Measurements from ENCODE around the gene RPS27.

DNA sequence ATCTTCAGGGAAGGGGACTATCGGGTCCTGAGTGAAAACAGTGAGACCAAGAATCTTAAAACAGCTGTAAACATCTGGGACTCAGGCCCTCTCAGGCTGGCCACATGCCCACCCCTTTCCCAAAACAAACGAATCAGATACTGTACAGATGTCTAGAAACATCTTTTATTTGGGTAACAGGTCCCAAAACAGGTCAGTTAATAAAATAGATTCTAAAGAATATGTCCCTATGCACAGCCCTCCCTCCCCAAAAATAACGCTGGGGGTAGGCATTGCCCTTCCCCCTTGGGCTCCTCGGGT is 31.7 kb upstream of the RPS27 start:
- TF ChIP-seq, protein P1, sequence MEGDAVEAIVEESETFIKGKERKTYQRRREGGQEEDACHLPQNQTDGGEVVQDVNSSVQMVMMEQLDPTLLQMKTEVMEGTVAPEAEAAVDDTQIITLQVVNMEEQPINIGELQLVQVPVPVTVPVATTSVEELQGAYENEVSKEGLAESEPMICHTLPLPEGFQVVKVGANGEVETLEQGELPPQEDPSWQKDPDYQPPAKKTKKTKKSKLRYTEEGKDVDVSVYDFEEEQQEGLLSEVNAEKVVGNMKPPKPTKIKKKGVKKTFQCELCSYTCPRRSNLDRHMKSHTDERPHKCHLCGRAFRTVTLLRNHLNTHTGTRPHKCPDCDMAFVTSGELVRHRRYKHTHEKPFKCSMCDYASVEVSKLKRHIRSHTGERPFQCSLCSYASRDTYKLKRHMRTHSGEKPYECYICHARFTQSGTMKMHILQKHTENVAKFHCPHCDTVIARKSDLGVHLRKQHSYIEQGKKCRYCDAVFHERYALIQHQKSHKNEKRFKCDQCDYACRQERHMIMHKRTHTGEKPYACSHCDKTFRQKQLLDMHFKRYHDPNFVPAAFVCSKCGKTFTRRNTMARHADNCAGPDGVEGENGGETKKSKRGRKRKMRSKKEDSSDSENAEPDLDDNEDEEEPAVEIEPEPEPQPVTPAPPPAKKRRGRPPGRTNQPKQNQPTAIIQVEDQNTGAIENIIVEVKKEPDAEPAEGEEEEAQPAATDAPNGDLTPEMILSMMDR (IDR thresholded peaks at IDR 0.05; ENCODE audit: insufficient read depth, low read length) = no peak
- TF ChIP-seq, protein P2, sequence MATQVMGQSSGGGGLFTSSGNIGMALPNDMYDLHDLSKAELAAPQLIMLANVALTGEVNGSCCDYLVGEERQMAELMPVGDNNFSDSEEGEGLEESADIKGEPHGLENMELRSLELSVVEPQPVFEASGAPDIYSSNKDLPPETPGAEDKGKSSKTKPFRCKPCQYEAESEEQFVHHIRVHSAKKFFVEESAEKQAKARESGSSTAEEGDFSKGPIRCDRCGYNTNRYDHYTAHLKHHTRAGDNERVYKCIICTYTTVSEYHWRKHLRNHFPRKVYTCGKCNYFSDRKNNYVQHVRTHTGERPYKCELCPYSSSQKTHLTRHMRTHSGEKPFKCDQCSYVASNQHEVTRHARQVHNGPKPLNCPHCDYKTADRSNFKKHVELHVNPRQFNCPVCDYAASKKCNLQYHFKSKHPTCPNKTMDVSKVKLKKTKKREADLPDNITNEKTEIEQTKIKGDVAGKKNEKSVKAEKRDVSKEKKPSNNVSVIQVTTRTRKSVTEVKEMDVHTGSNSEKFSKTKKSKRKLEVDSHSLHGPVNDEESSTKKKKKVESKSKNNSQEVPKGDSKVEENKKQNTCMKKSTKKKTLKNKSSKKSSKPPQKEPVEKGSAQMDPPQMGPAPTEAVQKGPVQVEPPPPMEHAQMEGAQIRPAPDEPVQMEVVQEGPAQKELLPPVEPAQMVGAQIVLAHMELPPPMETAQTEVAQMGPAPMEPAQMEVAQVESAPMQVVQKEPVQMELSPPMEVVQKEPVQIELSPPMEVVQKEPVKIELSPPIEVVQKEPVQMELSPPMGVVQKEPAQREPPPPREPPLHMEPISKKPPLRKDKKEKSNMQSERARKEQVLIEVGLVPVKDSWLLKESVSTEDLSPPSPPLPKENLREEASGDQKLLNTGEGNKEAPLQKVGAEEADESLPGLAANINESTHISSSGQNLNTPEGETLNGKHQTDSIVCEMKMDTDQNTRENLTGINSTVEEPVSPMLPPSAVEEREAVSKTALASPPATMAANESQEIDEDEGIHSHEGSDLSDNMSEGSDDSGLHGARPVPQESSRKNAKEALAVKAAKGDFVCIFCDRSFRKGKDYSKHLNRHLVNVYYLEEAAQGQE (IDR thresholded peaks at IDR 0.05; ENCODE audit: insufficient replicate concordance, low read depth) = no peak
- TF ChIP-seq GABPA (IDR thresholded peaks at IDR 0.05; ENCODE audit: low read depth) (no peak), POLR2AphosphoS5 (IDR thresholded peaks at IDR 0.05; ENCODE audit: low read depth) (no peak), SPI1 (IDR thresholded peaks at IDR 0.05; ENCODE audit: borderline replicate concordance, low read depth) (no peak)

Data from HL-60 (cell line).